Endothelial cell of umbilical vein (primary cell): ENCODE results near the gene CSMD2. TPM values are rescaled to one million over a fixed set of nuclear protein-coding genes. Genes with fewer than 3 reads are reported as not detected.

ENCODE experiments used
- BruUV-seq: library from RNA; stranded (reverse); fragments of 400-500 nt; replicated peaks from 2 replicates; lab custom pipeline; 2021; lab: Mats Ljungman, UMichigan
- CTCF ChIA-PET: fragments of 300-600, 350-600 bp; sonication (Branson Sonifier 250); formaldehyde crosslinking; loops from one replicate; lab custom pipeline; 2021; ENCODE audit warnings: antibody characterized with exemption, inconsistent platforms; lab: Charles Lee
- POLR2A ChIA-PET: fragments of 300-600, 350-600 bp; sonication (Branson Sonifier 250); formaldehyde crosslinking; loops from one replicate; lab custom pipeline; 2021; ENCODE audit warnings: antibody characterized with exemption, inconsistent platforms; lab: Charles Lee
- DNase-seq: peaks from one replicate; pipeline ENCODE4 v3.0.0-alpha.2; 2011; ENCODE audit warnings: low read depth, low spot score
- FAIRE-seq: peaks from 2 replicates; lab custom pipeline; 2011; peaks lifted over from hg19 to GRCh38; lab: Jason Lieb, UNC
- H2AFZ ChIP-seq: 2 replicates; pipeline ENCODE4 v1.6.0; 2012; ENCODE audit warnings: low read depth, low read length, control low read depth, inconsistent platforms
- H3K27ac ChIP-seq: 2 replicates; pipeline ENCODE4 v1.5.1; 2011; ENCODE audit warnings: low read depth, mild to moderate bottlenecking, control low read depth, low read length, moderate library complexity; ENCODE audit not compliant: insufficient read depth
- H3K27me3 ChIP-seq, 2 experiments: 2 replicates each; pipeline versions ENCODE4 v1.6.0 to v1.6.1; 2011; ENCODE audit warnings: low read length in 2 of 2, mixed read lengths in 1 of 2; ENCODE audit not compliant: control insufficient read depth in 2 of 2, insufficient read depth in 2 of 2
- H3K36me3 ChIP-seq, 2 experiments: 2 replicates in 1 of 2; 3 replicates in 1 of 2; pipeline ENCODE4 v1.5.1; 2011; ENCODE audit warnings: low read length in 2 of 2, mild to moderate bottlenecking in 1 of 2, moderate library complexity in 1 of 2; ENCODE audit not compliant: control insufficient read depth in 2 of 2, insufficient read depth in 2 of 2; ENCODE audit errors: extremely low read depth in 1 of 2
- H3K4me1 ChIP-seq: 3 replicates; pipeline ENCODE4 v1.5.1; 2011; ENCODE audit warnings: mild to moderate bottlenecking, low read length; ENCODE audit not compliant: control insufficient read depth, insufficient read depth; ENCODE audit errors: extremely low read depth
- H3K4me2 ChIP-seq: 2 replicates; pipeline ENCODE4 v1.6.1; 2011; ENCODE audit warnings: low read length, control low read depth, mixed read lengths; ENCODE audit not compliant: insufficient read depth
- H3K4me3 ChIP-seq, 3 experiments: fragments of 200-600 bp in 1 of 3; sonication (generic), shearing (Covaris generic) in 1 of 3; replicated peaks in 1 of 3; 2 replicates each; pipeline ENCODE4 v1.5.1; 2011 to 2016; ENCODE audit warnings: control low read depth in 3 of 3, low read length in 3 of 3, mild to moderate bottlenecking in 2 of 3, inconsistent platforms in 1 of 3, low read depth in 1 of 3, moderate library complexity in 1 of 3; ENCODE audit not compliant: insufficient read depth in 1 of 3
- H3K79me2 ChIP-seq: 2 replicates; pipeline ENCODE4 v1.6.0; 2012; ENCODE audit warnings: low read length, inconsistent platforms; ENCODE audit not compliant: control insufficient read depth, insufficient read depth
- H3K9ac ChIP-seq: replicated peaks from 2 replicates; pipeline ENCODE3; 2011; ENCODE audit warnings: low read length, control low read depth; ENCODE audit not compliant: insufficient read depth; ENCODE audit errors: extremely low read depth
- H3K9me1 ChIP-seq: replicated peaks from 3 replicates; pipeline ENCODE4 v1.6.0; 2011; ENCODE audit warnings: mild to moderate bottlenecking, low read length; ENCODE audit not compliant: control insufficient read depth, insufficient read depth; ENCODE audit errors: extremely low read depth
- H3K9me3 ChIP-seq: replicated peaks from 2 replicates; pipeline ENCODE4 v1.5.1; 2012; ENCODE audit warnings: low read length, inconsistent platforms; ENCODE audit not compliant: control insufficient read depth, insufficient read depth
- H4K20me1 ChIP-seq: replicated peaks from 2 replicates; pipeline ENCODE3; 2011; ENCODE audit warnings: mild to moderate bottlenecking, low read length; ENCODE audit not compliant: control insufficient read depth, insufficient read depth; ENCODE audit errors: extremely low read depth
- EZH2 ChIP-seq: IDR thresholded peaks from 2 replicates; pipeline ENCODE4 v1.6.1; 2012; ENCODE audit warnings: borderline replicate concordance, low read depth, mild to moderate bottlenecking, moderate library complexity, low read length, inconsistent platforms; ENCODE audit not compliant: severe bottlenecking
- FOS ChIP-seq: IDR thresholded peaks from 2 replicates; pipeline ENCODE4 v1.6.1; 2011; ENCODE audit warnings: mild to moderate bottlenecking, low read length, moderate library complexity, borderline replicate concordance; ENCODE audit not compliant: insufficient read depth
- GATA2 ChIP-seq: IDR thresholded peaks from 2 replicates; pipeline ENCODE4 v1.7.0; 2011; ENCODE audit warnings: low read depth, mild to moderate bottlenecking, moderate library complexity, mixed read lengths, low read length; ENCODE audit not compliant: insufficient read length, insufficient read depth
- JUN ChIP-seq: IDR thresholded peaks from 2 replicates; pipeline ENCODE4 v1.6.1; 2011; ENCODE audit warnings: borderline replicate concordance, low read depth; ENCODE audit not compliant: insufficient read length, insufficient read depth
- MYC ChIP-seq: IDR thresholded peaks from one replicate; pipeline ENCODE4 v1.6.1; 2011; ENCODE audit warnings: mild to moderate bottlenecking, low read depth, low read length
- POLR2A ChIP-seq: IDR thresholded peaks from 2 replicates; pipeline ENCODE4 v1.6.1; 2012; ENCODE audit warnings: low read depth, mild to moderate bottlenecking, control low read depth, low read length
- POLR2AphosphoS5 ChIP-seq: IDR thresholded peaks from 2 replicates; pipeline ENCODE4 v1.6.1; 2012; ENCODE audit warnings: low read depth, mild to moderate bottlenecking, control low read depth, low read length, moderate library complexity; ENCODE audit not compliant: insufficient read depth
- dilution Hi-C: fragments of 300-500 bp; cut with MboI; formaldehyde crosslinking; loops from one replicate; pipeline ENCODE4 v1.15.0; 2019; ENCODE audit warnings: low sequenced_read_pairs; ENCODE audit not compliant: extremely low pct_ligation_motif_present
- intact Hi-C: fragments of 100-400 bp; cut with micrococcal nuclease; formaldehyde crosslinking; loops from one replicate; pipeline ENCODE4 v1.10.0; 2022
- polyA plus RNA-seq, 4 experiments: library from polyadenylated mRNA; depleted of rRNA in 3 of 4; stranded (reverse) in 3 of 4; unstranded in 1 of 4; fragments of >200 nt; gene quantifications; 2 replicates each; pipeline versions ENCODE4 v1.2.1 to v1.2.3, GENCODE V29; 2011 to 2012; ENCODE audit warnings: missing spikeins in 1 of 4
- total RNA-seq: library from RNA; stranded (reverse); gene quantifications from 2 replicates; pipeline ENCODE4 v1.2.3, GENCODE V29; 2021
- TF ChIP-seq, protein P1 (sequence below): IDR thresholded peaks from 2 replicates; pipeline ENCODE4 v1.6.1; 2011; ENCODE audit not compliant: insufficient read depth, insufficient read length
- TF ChIP-seq, protein P2 (sequence below), 2 donors: IDR thresholded peaks; 1 replicate in 1 of 2; 2 replicates in 1 of 2; pipeline ENCODE4 v1.5.1; 2011; ENCODE audit warnings: low read length in 2 of 2, mild to moderate bottlenecking in 2 of 2, moderate library complexity in 2 of 2, control low read depth in 1 of 2, inconsistent platforms in 1 of 2, low read depth in 1 of 2; ENCODE audit not compliant: insufficient read depth in 1 of 2; ENCODE audit errors: extremely low read depth in 1 of 2

Gene CSMD2
- total and polyA plus RNA-seq, 2 donors (not counting 3 experiments of a cell fraction or from before 2014, with no cell fraction given): under 0.01 TPM; not detected in 1

DNA sequence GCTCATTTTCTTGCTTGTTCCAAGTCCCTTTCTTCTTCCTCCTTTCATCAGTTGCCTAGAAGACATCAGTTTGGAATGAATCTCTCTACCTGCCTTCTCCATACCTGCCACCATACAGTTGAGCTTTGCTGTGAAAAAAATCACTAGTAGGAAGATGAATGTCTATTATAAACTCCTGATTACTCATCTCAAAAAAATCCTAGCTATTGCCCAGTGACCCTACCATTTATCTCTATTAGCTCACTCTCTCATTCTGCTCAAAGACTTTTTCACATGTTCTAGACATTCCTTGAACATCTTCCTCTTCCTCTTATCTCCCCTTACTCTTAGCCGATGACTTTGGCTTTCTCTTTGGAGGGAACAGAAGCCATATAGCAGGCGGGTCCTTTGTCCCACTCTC is 350.9 kb downstream of the CSMD2 start:
- ChIA-PET POLR2A (no interaction called here), CTCF (no interaction called here)
- Histone ChIP-seq H2AFZ (no peak overlapping the region), H3K27me3 (no peaks in the 10 kb centered on the region), H3K9me1 (no peaks in the 10 kb centered on the region), H3K36me3 (no peaks in the 10 kb centered on the region), H3K4me2 (no peak overlapping the region), H4K20me1 (no peaks in the 10 kb centered on the region), H3K27ac (no peak overlapping the region), H3K9ac (no peak overlapping the region), H3K79me2 (no peaks in the 10 kb centered on the region), H3K4me1 (no peaks in the 10 kb centered on the region), H3K4me3 (no peak overlapping the region), H3K9me3 (peaks cover 3% of the 10 kb centered on the region)
- BruUV-seq: no TSS peak
- no peak for DNase-seq
- intact Hi-C loops: no loop called here
- no peak for FAIRE-seq
- no peak for TF ChIP-seq POLR2AphosphoS5
- no peak for TF ChIP-seq EZH2
- no peak for TF ChIP-seq JUN
- TF ChIP-seq GATA2: no peak
- dilution Hi-C loops: no loop called here

GRCh38 chr1:33810571-33810970 is 354.5 kb downstream of the CSMD2 start:
- ChIA-PET CTCF (no interaction called here), POLR2A (no interaction called here)
- no peaks in the 10 kb centered on the region for H4K20me1 ChIP-seq
- H3K4me2 ChIP-seq: no peak overlapping the region
- DNase-seq: no peak
- no peaks in the 10 kb centered on the region for H3K27me3 ChIP-seq
- H3K36me3 ChIP-seq: no peaks in the 10 kb centered on the region
- no peak overlapping the region for H3K4me3 ChIP-seq
- H3K4me1 ChIP-seq: no peaks in the 10 kb centered on the region
- H3K9me3 ChIP-seq: peaks cover 3% of the 10 kb centered on the region
- H3K79me2 ChIP-seq: no peaks in the 10 kb centered on the region
- no peaks in the 10 kb centered on the region for H3K9me1 ChIP-seq
- dilution Hi-C loops (no loop called here), intact Hi-C loops (no loop called here)
- H3K9ac ChIP-seq: no peak overlapping the region
- no TSS peak for BruUV-seq
- H3K27ac ChIP-seq: no peak overlapping the region
- TF ChIP-seq EZH2 (no peak), JUN (no peak), POLR2AphosphoS5 (no peak), MYC (no peak), GATA2 (no peak), POLR2A (no peak), FOS (no peak)
- TF ChIP-seq, protein P1, sequence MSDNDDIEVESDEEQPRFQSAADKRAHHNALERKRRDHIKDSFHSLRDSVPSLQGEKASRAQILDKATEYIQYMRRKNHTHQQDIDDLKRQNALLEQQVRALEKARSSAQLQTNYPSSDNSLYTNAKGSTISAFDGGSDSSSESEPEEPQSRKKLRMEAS: no peak
- TF ChIP-seq, protein P2, sequence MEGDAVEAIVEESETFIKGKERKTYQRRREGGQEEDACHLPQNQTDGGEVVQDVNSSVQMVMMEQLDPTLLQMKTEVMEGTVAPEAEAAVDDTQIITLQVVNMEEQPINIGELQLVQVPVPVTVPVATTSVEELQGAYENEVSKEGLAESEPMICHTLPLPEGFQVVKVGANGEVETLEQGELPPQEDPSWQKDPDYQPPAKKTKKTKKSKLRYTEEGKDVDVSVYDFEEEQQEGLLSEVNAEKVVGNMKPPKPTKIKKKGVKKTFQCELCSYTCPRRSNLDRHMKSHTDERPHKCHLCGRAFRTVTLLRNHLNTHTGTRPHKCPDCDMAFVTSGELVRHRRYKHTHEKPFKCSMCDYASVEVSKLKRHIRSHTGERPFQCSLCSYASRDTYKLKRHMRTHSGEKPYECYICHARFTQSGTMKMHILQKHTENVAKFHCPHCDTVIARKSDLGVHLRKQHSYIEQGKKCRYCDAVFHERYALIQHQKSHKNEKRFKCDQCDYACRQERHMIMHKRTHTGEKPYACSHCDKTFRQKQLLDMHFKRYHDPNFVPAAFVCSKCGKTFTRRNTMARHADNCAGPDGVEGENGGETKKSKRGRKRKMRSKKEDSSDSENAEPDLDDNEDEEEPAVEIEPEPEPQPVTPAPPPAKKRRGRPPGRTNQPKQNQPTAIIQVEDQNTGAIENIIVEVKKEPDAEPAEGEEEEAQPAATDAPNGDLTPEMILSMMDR (IDR thresholded peaks at IDR 0.05; ENCODE audit: extremely low read depth in 1 of 2, insufficient read depth in 1 of 2, low read depth in 1 of 2, low read length in 2 of 2): no peak
- H2AFZ ChIP-seq: no peak overlapping the region
- FAIRE-seq: no peak
